GM23338 (cell line): Measurements from ENCODE around the gene COBL. TPM values are rescaled to one million over a fixed set of nuclear protein-coding genes. Genes with fewer than 3 reads are reported as not detected.

Source experiments
- ATAC-seq: fragments of 200-7000 bp; cut with Tn5 transposase; 3 replicates; pipeline ENCODE4 v1.9.1; 2020
- DNase-seq: peaks from one replicate; pipeline ENCODE4 v3.0.0-alpha.2; 2015; ENCODE audit warnings: low spot score
- H2AFZ ChIP-seq: fragments of 200-600 bp; sonication (generic); 2 replicates; pipeline ENCODE4 v1.8.0; 2016; ENCODE audit warnings: antibody characterized with exemption, mild to moderate bottlenecking, moderate library complexity
- H3F3A ChIP-seq: fragments of 200-600 bp; sonication (generic); replicated peaks from 2 replicates; pipeline ENCODE4 v1.8.0; 2017; ENCODE audit warnings: antibody characterized with exemption, mixed run types, low read depth
- H3K27ac ChIP-seq: fragments of 200-600 bp; sonication (generic); 2 replicates; pipeline ENCODE4 v1.6.1; 2016; ENCODE audit warnings: low read depth
- H3K27me3 ChIP-seq: fragments of 200-600 bp; sonication (generic); 2 replicates; pipeline ENCODE4 v1.8.0; 2016; ENCODE audit warnings: mild to moderate bottlenecking, mixed run types, moderate library complexity; ENCODE audit not compliant: insufficient read depth
- H3K36me3 ChIP-seq: fragments of 200-600 bp; sonication (generic); 2 replicates; pipeline ENCODE4 v1.8.0; 2016; ENCODE audit warnings: mild to moderate bottlenecking; ENCODE audit not compliant: insufficient read depth
- H3K4me1 ChIP-seq: fragments of 200-600 bp; sonication (generic); 2 replicates; pipeline ENCODE4 v1.8.0; 2016; ENCODE audit warnings: mild to moderate bottlenecking, moderate library complexity; ENCODE audit not compliant: insufficient read depth
- H3K4me2 ChIP-seq: fragments of 200-600 bp; sonication (generic); 2 replicates; pipeline ENCODE4 v1.7.1; 2017; ENCODE audit warnings: mixed run types
- H3K4me3 ChIP-seq: fragments of 200-600 bp; sonication (generic); 2 replicates; pipeline ENCODE4 v1.6.1; 2016; ENCODE audit warnings: mixed run types
- H3K79me2 ChIP-seq: fragments of 200-600 bp; sonication (generic); replicated peaks from 2 replicates; pipeline ENCODE4 v1.8.0; 2017; ENCODE audit warnings: mild to moderate bottlenecking; ENCODE audit not compliant: insufficient read depth
- H3K9me2 ChIP-seq: fragments of 200-600 bp; sonication (generic); 2 replicates; pipeline ENCODE4 v1.8.0; 2017; ENCODE audit not compliant: insufficient read depth
- H4K20me1 ChIP-seq: fragments of 200-600 bp; sonication (generic); replicated peaks from 2 replicates; pipeline ENCODE4 v1.8.0; 2017; ENCODE audit warnings: mild to moderate bottlenecking; ENCODE audit not compliant: insufficient read depth
- H3K27ac Mint-ChIP-seq: 2 replicates; pipeline ENCODE4 v1.8.0; 2020; ENCODE audit warnings: inconsistent platforms, mild to moderate bottlenecking, moderate library complexity, mixed read lengths
- H3K27me3 Mint-ChIP-seq: 3 replicates; pipeline ENCODE4 v1.8.0; 2022; ENCODE audit warnings: low read depth, mild to moderate bottlenecking, moderate library complexity, mixed read lengths, inconsistent platforms; ENCODE audit not compliant: insufficient read depth, poor library complexity
- H3K36me3 Mint-ChIP-seq: 3 replicates; pipeline ENCODE4 v1.8.0; 2021; ENCODE audit warnings: low read depth, mild to moderate bottlenecking, inconsistent platforms, moderate library complexity, mixed read lengths
- H3K4me1 Mint-ChIP-seq: 3 replicates; pipeline ENCODE4 v1.8.0; 2020; ENCODE audit warnings: mild to moderate bottlenecking, inconsistent platforms, mixed read lengths
- H3K4me3 Mint-ChIP-seq: 3 replicates; pipeline ENCODE4 v1.8.0; 2021; ENCODE audit warnings: moderate library complexity, mild to moderate bottlenecking, inconsistent platforms, mixed read lengths
- H3K9me3 Mint-ChIP-seq: 3 replicates; pipeline ENCODE4 v1.8.0; 2020; ENCODE audit warnings: moderate library complexity, mild to moderate bottlenecking, inconsistent platforms, mixed read lengths
- CREB1 ChIP-seq: fragments of 250-450 bp; sonication (Bioruptor Pico); IDR thresholded peaks from 2 replicates; pipeline ENCODE4 v1.5.0; 2020; ENCODE audit warnings: low read depth, mild to moderate bottlenecking, moderate library complexity
- EZH2 ChIP-seq: fragments of 200-600 bp; sonication (generic); IDR thresholded peaks from one replicate; pipeline ENCODE4 v1.8.0; 2017; ENCODE audit warnings: antibody characterized with exemption, mild to moderate bottlenecking, low read depth; ENCODE audit not compliant: unreplicated experiment
- EZH2phosphoT487 ChIP-seq: fragments of 200-600 bp; sonication (generic); IDR thresholded peaks from one replicate; pipeline ENCODE4 v1.8.1; 2018; ENCODE audit warnings: antibody characterized with exemption; ENCODE audit not compliant: unreplicated experiment
- JUNB ChIP-seq: IDR thresholded peaks from one replicate; pipeline ENCODE4 v1.6.1; 2016; ENCODE audit warnings: antibody characterized with exemption; ENCODE audit not compliant: unreplicated experiment
- NANOG ChIP-seq: IDR thresholded peaks from 2 replicates; pipeline ENCODE4 v1.6.1; 2016; ENCODE audit warnings: antibody characterized with exemption, borderline replicate concordance
- STAT1 ChIP-seq: IDR thresholded peaks from one replicate; pipeline ENCODE4 v1.6.1; 2016; ENCODE audit warnings: antibody characterized with exemption; ENCODE audit not compliant: unreplicated experiment
- ZNF114 ChIP-seq: fragments of 250-450 bp; sonication (Bioruptor Pico); IDR thresholded peaks from 2 replicates; pipeline ENCODE4 v1.5.0; 2020; ENCODE audit warnings: mild to moderate bottlenecking, moderate library complexity
- ZNF331 ChIP-seq: fragments of 250-450 bp; sonication (Bioruptor Pico); IDR thresholded peaks from 2 replicates; pipeline ENCODE4 v1.5.0; 2020; ENCODE audit warnings: low read depth, mild to moderate bottlenecking, moderate library complexity
- polyA plus RNA-seq: library from polyadenylated mRNA; unstranded; fragments of >200 nt; fragmentation: Nextera tagmentation; extraction: Ambion mirVana; gene quantifications from 2 replicates; pipeline ENCODE4 v1.2.1, GENCODE V29; 2016
- total RNA-seq: library from RNA; depleted of rRNA; stranded (reverse); fragments of >200 nt; shearing (Covaris generic); gene quantifications from 2 replicates; pipeline ENCODE4 v1.2.3, GENCODE V29; 2014
- TF ChIP-seq, protein P1 (sequence below): IDR thresholded peaks from 2 replicates; pipeline ENCODE4 v1.6.1; 2016; ENCODE audit warnings: antibody characterized with exemption
- TF ChIP-seq, protein P2 (sequence below), 2 experiments: fragments of 200-600 bp in 1 of 2; sonication (generic) in 1 of 2; conservative IDR thresholded peaks; 2 replicates each; pipeline versions ENCODE4 v1.5.1 to v1.6.1; 2016 to 2017; ENCODE audit warnings: antibody characterized with exemption in 2 of 2, low read depth in 2 of 2, mild to moderate bottlenecking in 2 of 2, moderate library complexity in 1 of 2
- TF ChIP-seq, protein P3 (sequence below): IDR thresholded peaks from one replicate; pipeline ENCODE4 v1.6.1; 2018; ENCODE audit warnings: antibody characterized with exemption; ENCODE audit not compliant: unreplicated experiment

COBL gene
- total and polyA plus RNA-seq, 2 experiments from 2014 or later: 18.3 to 51.9 TPM

GRCh38 chr7:51226916-51227535 is 89.6 kb downstream of the COBL start (continued):
- TF ChIP-seq, protein P1, sequence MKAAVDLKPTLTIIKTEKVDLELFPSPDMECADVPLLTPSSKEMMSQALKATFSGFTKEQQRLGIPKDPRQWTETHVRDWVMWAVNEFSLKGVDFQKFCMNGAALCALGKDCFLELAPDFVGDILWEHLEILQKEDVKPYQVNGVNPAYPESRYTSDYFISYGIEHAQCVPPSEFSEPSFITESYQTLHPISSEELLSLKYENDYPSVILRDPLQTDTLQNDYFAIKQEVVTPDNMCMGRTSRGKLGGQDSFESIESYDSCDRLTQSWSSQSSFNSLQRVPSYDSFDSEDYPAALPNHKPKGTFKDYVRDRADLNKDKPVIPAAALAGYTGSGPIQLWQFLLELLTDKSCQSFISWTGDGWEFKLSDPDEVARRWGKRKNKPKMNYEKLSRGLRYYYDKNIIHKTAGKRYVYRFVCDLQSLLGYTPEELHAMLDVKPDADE: no peak
- TF ChIP-seq EZH2 (no peak), ZNF114 (CRISPR knock-in tag) (no peak), ZNF331 (CRISPR knock-in tag) (no peak)
- TF ChIP-seq, protein P2, sequence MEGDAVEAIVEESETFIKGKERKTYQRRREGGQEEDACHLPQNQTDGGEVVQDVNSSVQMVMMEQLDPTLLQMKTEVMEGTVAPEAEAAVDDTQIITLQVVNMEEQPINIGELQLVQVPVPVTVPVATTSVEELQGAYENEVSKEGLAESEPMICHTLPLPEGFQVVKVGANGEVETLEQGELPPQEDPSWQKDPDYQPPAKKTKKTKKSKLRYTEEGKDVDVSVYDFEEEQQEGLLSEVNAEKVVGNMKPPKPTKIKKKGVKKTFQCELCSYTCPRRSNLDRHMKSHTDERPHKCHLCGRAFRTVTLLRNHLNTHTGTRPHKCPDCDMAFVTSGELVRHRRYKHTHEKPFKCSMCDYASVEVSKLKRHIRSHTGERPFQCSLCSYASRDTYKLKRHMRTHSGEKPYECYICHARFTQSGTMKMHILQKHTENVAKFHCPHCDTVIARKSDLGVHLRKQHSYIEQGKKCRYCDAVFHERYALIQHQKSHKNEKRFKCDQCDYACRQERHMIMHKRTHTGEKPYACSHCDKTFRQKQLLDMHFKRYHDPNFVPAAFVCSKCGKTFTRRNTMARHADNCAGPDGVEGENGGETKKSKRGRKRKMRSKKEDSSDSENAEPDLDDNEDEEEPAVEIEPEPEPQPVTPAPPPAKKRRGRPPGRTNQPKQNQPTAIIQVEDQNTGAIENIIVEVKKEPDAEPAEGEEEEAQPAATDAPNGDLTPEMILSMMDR (conservative IDR thresholded peaks at IDR 0.05; ENCODE audit: low read depth in 2 of 2): no peak

DNA sequence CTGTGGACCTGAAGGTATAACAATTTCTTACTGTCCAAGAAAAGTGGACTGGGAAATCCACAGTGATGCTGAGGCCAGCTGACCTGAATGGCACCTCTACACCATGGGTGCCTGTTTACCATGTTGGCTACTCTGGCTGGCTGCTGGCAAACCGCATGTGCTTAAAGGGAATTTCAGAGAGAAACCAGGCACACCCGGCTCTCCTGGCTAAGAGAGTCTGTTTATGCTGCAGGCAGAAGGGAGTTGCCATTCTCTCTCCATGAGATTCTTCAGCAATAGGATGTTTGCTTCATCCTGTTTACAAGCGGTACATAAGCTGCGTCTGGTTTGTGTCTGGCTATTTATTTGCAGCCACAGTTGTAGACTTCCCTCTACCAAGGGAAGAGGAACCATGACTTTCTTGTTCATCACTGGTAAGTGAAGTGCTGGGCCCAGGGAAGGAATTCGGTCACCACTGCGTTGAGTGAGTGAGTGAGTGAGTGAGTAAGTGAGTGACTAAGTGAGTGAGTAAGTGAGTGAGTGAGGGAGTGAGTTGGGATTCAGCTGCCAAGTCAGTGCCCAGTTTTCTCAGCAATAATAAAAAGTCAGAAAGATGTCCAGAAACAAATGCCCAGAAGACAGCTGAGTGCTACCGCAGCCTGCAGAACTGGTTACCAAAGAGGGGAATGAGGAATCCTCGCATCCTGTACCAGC is 90.4 kb downstream of the COBL start:
- Mint-ChIP-seq H3K27ac (no peak overlapping the region), H3K9me3 (no peaks in the 10 kb centered on the region), H3K27me3 (peaks cover 6% of the 10 kb centered on the region), H3K4me1 (peaks cover 48% of the 10 kb centered on the region), H3K4me3 (no peak overlapping the region), H3K36me3 (no peaks in the 10 kb centered on the region)
- Histone ChIP-seq H3K36me3 (no peaks in the 10 kb centered on the region), H3K9me2 (no peaks in the 10 kb centered on the region), H3K27me3 (no peaks in the 10 kb centered on the region), H3K4me3 (no peak overlapping the region), H3K79me2 (peaks cover 80% of the 10 kb centered on the region), H4K20me1 (peaks cover 26% of the 10 kb centered on the region), H3K4me1 (peaks cover 34% of the 10 kb centered on the region), H3K27ac (0 out of 2 replicates have a peak overlapping the region, but pooled peaks have one; percentile 50), H3K4me2 (peak overlapping the region; percentile 57; the same call in 1 of the 2 replicates), H2AFZ (no peak overlapping the region), H3F3A (peaks cover 18% of the 10 kb centered on the region)
- ATAC-seq (no peak), DNase-seq (no peak)
- TF ChIP-seq EZH2phosphoT487: no peak
- no peak for TF ChIP-seq NANOG
- TF ChIP-seq ZNF114 (CRISPR knock-in tag): no peak
- TF ChIP-seq, protein P3, sequence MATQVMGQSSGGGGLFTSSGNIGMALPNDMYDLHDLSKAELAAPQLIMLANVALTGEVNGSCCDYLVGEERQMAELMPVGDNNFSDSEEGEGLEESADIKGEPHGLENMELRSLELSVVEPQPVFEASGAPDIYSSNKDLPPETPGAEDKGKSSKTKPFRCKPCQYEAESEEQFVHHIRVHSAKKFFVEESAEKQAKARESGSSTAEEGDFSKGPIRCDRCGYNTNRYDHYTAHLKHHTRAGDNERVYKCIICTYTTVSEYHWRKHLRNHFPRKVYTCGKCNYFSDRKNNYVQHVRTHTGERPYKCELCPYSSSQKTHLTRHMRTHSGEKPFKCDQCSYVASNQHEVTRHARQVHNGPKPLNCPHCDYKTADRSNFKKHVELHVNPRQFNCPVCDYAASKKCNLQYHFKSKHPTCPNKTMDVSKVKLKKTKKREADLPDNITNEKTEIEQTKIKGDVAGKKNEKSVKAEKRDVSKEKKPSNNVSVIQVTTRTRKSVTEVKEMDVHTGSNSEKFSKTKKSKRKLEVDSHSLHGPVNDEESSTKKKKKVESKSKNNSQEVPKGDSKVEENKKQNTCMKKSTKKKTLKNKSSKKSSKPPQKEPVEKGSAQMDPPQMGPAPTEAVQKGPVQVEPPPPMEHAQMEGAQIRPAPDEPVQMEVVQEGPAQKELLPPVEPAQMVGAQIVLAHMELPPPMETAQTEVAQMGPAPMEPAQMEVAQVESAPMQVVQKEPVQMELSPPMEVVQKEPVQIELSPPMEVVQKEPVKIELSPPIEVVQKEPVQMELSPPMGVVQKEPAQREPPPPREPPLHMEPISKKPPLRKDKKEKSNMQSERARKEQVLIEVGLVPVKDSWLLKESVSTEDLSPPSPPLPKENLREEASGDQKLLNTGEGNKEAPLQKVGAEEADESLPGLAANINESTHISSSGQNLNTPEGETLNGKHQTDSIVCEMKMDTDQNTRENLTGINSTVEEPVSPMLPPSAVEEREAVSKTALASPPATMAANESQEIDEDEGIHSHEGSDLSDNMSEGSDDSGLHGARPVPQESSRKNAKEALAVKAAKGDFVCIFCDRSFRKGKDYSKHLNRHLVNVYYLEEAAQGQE: no peak
- no peak for TF ChIP-seq JUNB
- TF ChIP-seq, protein P1: no peak
- no peak for TF ChIP-seq STAT1
- no peak for TF ChIP-seq CREB1 (CRISPR knock-in tag)
- TF ChIP-seq, protein P2 (conservative IDR thresholded peaks at IDR 0.05; ENCODE audit: low read depth in 2 of 2): no peak
